DMS53 treated with DMSO at 0.1 percent for 48 hours (cell line): Measurements from ENCODE around the gene SPC24.
"Not testable (repeated sequence)": the region's sequence is repeated elsewhere in the genome, so short reads cannot be mapped to it uniquely, and the experiment has no call there.

Source experiments
- DNase-seq: peaks from one replicate; lab custom pipeline; 2025; ENCODE audit not compliant: unreplicated experiment; lab: John Stamatoyannopoulos, UW

The SPC24 gene

DNA sequence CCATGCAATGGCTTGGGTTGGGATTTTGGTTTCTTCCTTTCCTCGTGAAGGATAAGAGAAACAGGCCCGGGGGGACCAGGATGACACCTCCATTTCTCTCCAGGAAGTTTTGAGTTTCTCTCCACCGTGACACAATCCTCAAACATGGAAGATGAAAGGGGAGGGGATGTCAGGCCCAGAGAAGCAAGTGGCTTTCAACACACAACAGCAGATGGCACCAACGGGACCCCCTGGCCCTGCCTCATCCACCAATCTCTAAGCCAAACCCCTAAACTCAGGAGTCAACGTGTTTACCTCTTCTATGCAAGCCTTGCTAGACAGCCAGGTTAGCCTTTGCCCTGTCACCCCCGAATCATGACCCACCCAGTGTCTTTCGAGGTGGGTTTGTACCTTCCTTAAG lies 24.1 kb downstream of the SPC24 start:
- no peak for DNase-seq

DNA sequence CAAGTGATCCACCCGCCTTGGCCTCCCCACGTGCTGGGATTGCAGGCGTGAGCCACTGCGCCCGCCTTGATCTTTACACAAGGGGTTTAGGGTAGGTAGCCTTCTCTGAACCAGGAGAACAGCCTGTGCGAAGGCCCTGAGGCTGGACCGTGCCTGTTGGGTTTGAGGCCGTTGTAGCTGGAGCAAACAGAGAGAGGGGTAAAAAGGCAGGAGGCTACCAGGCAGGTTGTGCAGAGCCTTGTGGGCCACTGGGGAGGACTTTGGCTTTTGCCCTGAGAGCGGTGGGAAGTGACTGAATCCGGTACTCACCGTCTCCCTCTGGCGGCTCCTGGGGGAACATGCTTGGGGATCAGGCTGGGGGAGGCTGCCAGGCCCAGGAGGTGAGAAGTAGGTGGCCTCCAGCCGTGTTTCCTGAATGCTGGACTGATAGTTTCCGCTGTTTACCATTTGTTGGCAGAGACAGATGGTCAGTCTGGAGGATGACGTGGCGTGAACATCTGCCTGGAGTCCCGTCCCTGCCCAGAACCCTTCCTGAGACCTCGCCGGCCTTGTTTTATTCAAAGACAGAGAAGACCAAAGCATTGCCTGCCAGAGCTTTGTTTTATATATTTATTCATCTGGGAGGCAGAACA lies 24.6 kb downstream of the SPC24 start:
- DNase-seq = peak; percentile 94

DNA sequence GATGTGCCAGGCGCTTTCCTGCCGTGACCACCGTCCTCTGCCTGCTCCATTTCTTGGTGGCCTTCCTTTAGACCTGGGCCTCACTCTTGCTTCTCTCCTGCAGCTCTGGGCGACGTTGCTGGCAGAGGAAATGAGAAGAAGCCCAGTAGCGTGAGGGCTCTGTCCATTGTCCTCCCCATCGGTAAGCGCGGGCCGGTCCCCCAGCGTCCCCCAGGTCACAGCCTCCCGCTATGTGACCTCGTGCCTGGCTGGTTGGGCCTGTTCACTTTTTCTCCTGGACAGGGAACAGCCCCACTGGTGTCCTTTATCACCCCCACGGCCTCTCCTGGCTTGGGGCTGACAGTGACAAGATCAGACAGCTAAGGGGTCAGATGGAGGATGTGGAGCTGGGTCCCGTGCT lies 27.7 kb downstream of the SPC24 start:
- DNase-seq = no peak

GRCh38 chr19:11125994-11126685 lies 29.4 kb downstream of the SPC24 start:
- peak; percentile 35 for DNase-seq

- not testable (repeated sequence) for DNase-seq
Observed at GRCh38 chr19:11124157-11124556, 31.4 kb downstream of the SPC24 start.

DNA sequence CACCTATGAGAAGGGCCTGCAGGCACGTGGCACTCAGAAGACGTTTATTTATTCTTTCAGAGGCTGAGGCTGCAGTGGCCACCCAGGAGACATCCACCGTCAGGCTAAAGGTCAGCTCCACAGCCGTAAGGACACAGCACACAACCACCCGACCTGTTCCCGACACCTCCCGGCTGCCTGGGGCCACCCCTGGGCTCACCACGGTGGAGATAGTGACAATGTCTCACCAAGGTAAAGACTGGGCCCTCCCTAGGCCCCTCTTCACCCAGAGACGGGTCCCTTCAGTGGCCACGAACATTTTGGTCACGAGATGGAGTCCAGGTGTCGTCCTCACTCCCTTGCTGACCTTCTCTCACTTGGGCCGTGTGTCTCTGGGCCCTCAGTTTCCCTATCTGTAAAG lies 32.5 kb downstream of the SPC24 start:
- DNase-seq = no peak

DNA sequence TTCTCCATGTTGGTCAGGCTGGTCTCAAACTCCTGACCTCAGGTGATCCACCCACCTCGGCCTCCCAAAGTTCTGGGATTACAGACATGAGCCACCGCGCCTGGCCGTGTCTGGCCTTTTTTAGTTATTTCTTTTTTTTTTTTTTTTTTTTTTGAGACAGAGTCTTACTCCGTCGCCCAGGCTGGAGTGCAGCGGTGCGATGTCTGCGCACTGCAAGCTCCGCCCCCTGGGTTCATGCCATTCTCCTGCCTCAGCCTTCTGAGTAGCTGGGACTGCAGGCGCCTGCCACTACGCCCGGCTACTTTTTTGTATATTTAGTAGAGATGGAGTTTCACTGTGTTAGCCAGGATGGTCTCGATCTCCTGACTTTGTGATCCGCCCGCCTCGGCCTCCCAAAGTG lies 33.6 kb downstream of the SPC24 start:
- DNase-seq = not testable (repeated sequence)

DNA sequence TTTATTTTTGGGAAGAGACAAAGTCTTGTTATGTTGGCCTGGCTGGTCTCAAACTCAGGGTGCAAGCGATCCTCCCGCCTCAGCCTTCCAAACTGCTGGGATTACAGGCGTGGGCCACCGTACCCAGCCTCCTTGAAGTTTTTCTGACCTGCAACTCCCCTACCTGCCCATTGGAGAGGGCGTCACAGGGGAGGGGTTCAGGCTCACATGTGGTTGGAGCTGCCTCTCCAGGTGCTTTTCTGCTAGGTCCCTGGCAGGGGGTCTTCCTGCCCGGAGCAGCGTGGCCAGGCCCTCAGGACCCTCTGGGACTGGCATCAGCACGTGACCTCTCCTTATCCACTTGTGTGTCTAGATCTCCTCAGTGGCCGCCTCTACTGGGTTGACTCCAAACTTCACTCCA lies 39.1 kb downstream of the SPC24 start:
- no peak for DNase-seq

DNA sequence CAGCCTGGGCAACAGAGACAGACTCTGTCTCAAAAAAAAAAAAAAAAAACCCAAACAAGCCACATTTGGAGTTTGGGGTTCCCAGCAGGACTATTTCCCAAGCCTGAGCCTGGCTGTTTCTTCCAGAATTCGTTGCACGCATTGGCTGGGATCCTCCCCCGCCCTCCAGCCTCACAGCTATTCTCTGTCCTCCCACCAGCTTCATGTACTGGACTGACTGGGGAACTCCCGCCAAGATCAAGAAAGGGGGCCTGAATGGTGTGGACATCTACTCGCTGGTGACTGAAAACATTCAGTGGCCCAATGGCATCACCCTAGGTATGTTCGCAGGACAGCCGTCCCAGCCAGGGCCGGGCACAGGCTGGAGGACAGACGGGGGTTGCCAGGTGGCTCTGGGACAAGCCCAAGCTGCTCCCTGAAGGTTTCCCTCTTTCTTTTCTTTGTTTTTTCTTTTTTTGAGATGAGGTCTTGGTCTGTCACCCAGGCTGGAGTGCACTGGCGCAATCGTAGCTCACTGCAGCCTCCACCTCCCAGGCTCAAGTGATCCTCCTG lies 39.6 kb downstream of the SPC24 start:
- DNase-seq = no peak

GRCh38 chr19:11115042-11115441 lies 40.5 kb downstream of the SPC24 start:
- no peak for DNase-seq

- no peak for DNase-seq
Observed at GRCh38 chr19:11113140-11113708, 42.4 kb downstream of the SPC24 start.

- no peak for DNase-seq
Observed at GRCh38 chr19:11111771-11112144, 43.8 kb downstream of the SPC24 start.

DNA sequence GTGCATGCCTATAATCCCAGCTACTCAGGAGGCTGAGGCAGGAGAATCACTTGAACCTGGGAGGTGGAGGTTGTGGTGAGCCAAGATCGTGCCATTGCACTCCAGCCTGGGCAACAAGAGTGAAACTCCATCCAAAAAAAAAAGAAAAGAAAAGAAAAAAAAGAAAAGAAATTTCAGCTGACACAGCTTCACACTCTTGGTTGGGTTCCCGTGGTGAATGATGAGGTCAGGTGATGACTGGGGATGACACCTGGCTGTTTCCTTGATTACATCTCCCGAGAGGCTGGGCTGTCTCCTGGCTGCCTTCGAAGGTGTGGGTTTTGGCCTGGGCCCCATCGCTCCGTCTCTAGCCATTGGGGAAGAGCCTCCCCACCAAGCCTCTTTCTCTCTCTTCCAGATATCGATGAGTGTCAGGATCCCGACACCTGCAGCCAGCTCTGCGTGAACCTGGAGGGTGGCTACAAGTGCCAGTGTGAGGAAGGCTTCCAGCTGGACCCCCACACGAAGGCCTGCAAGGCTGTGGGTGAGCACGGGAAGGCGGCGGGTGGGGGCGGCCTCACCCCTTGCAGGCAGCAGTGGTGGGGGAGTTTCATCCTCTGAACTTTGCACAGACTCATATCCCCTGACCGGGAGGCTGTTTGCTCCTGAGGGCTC lies 44.3 kb downstream of the SPC24 start:
- DNase-seq = no peak

DNA sequence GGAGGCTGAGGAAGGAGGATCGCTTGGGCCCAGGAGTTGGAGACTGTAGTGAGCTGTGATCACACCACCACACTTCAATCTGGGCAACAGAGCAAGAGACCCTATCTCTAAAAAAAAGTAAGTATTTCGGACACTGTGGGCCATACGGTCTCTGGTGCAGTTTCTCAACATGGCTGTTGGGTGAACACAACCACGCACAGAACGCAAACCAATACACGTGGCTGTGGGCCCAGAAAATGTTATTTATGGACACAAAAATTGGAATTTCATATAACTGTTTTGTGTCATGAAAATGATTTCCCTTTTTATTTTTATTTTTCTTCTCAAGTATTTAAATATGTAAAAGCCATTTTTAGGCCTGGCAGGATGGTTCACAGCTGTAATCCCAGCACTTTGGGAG lies 46.8 kb downstream of the SPC24 start:
- DNase-seq = no peak

GRCh38 chr19:11106477-11106876 lies 49.1 kb downstream of the SPC24 start:
- no peak for DNase-seq

- no peak for DNase-seq
Observed at GRCh38 chr19:11105014-11105636, 50.5 kb downstream of the SPC24 start.

- DNase-seq = not testable (repeated sequence)
Observed at GRCh38 chr19:11103667-11104066, 51.9 kb downstream of the SPC24 start.

DNA sequence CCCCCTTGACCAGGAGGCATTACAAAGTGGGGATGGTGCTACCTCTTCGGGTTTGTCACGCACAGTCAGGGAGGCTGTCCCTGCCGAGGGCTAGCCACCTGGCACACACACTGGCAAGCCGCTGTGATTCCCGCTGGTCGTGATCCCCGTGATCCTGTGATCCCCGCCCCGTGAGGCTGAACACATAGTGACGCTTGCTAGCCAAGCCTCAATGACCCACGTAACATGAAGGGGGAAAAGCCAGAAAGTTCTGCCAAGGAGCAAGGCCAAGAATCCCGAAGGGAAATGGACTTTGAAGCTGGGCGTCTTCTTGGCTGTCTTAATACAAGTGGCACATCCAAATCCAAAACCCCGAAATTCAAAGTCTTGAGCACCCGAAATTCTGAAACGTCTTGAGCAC lies 52.6 kb downstream of the SPC24 start:
- DNase-seq = no peak

- no peak for DNase-seq
Observed at GRCh38 chr19:11101057-11101456, 54.5 kb downstream of the SPC24 start.

- no peak for DNase-seq
Observed at GRCh38 chr19:11100049-11100448, 55.5 kb downstream of the SPC24 start.

DNA sequence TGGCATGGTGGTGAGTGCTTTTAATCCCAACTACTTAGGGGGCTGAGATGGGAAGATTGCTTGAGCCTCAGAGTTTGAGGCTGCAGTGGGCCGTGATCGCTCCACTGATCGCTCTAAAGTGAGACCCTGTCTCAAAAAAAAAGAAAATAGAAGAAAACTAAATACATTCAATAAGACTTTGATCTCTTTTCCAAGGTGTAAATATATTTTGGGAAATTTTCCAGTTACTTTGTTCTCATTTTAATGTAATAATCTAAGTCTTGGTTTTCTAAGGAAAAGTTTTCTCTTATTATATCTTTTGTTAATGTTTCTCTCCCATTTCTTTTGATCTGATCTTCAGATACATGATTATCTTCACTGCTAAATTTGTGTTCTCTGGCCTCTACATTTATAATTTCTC lies 56.7 kb downstream of the SPC24 start:
- DNase-seq = no peak
